OCI-LY7 (cell line): ENCODE measurements around the gene C15orf39.

Experiments used
- EZH2phosphoT487 ChIP-seq: fragments of 200-600 bp; sonication (generic); IDR thresholded peaks from 2 replicates; pipeline ENCODE4 v1.6.1; 2018; ENCODE audit warnings: low read depth, borderline replicate concordance, mild to moderate bottlenecking, mixed run types, antibody characterized with exemption, low read length, moderate library complexity, mixed read lengths
- TF ChIP-seq, protein P1 (sequence below): fragments of 200-600 bp; sonication (generic); conservative IDR thresholded peaks from 2 replicates; pipeline ENCODE4 v1.5.1; 2014; ENCODE audit warnings: mild to moderate bottlenecking, antibody characterized with exemption, low read length, moderate library complexity, mixed read lengths

DNA sequence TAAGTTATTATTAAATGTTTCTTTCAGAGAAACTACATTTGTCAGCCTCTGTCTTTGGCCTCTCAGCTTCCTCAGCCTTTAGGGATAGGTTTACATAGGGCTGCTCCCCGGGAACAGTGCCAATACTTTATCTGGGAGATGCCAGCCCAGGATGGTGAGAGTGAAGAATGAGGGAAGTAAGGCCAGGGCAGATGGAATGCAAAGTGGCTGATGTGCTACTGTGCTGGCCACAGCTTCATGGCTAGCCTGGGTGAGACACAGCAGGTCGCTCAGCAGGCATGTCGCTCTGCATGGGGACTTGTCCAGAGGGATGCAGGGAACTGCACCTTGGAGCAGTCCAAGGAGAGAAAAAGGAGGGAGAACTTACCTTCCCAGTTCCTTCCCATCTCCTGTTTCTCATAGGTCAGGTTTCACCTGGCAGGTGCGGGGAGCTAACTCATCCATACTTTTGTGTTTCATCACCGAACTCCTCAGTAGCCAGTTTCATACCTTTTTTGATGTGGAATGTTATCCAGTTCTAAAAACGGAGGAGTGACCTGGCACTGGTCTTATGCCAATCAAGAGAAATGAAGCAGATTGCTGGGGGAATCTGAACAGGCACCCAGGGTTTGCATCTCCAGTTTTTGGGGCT is 30.9 kb upstream of the C15orf39 start:
- TF ChIP-seq, protein P1, sequence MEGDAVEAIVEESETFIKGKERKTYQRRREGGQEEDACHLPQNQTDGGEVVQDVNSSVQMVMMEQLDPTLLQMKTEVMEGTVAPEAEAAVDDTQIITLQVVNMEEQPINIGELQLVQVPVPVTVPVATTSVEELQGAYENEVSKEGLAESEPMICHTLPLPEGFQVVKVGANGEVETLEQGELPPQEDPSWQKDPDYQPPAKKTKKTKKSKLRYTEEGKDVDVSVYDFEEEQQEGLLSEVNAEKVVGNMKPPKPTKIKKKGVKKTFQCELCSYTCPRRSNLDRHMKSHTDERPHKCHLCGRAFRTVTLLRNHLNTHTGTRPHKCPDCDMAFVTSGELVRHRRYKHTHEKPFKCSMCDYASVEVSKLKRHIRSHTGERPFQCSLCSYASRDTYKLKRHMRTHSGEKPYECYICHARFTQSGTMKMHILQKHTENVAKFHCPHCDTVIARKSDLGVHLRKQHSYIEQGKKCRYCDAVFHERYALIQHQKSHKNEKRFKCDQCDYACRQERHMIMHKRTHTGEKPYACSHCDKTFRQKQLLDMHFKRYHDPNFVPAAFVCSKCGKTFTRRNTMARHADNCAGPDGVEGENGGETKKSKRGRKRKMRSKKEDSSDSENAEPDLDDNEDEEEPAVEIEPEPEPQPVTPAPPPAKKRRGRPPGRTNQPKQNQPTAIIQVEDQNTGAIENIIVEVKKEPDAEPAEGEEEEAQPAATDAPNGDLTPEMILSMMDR, result no peak
- TF ChIP-seq EZH2phosphoT487, result no peak
